Parathyroid adenoma (tissue), 2 donors: Measurements from ENCODE around the gene PANK1.
"Not testable (repeated sequence)": the region's sequence is repeated elsewhere in the genome, so short reads cannot be mapped to it uniquely, and the experiment has no call there.

ENCODE experiments used
- H2AFZ ChIP-seq: fragments of 300-600 bp; sonication (generic); one replicate; pipeline ENCODE4 v1.7.0; 2017; ENCODE audit warnings: antibody characterized with exemption, mild to moderate bottlenecking
- H3K27ac ChIP-seq: fragments of 300-600 bp; sonication (generic); one replicate; pipeline ENCODE4 v1.7.0; 2017
- H3K27me3 ChIP-seq: fragments of 300-600 bp; sonication (generic); one replicate; pipeline ENCODE4 v1.7.0; 2017; ENCODE audit warnings: low read length; ENCODE audit not compliant: control insufficient read depth, insufficient read depth
- H3K36me3 ChIP-seq: fragments of 300-600 bp; sonication (generic); one replicate; pipeline ENCODE4 v1.7.0; 2017; ENCODE audit warnings: low read length; ENCODE audit not compliant: control insufficient read depth, insufficient read depth
- H3K4me1 ChIP-seq: fragments of 300-600 bp; sonication (generic); one replicate; pipeline ENCODE4 v1.7.0; 2017; ENCODE audit warnings: control low read depth
- H3K4me2 ChIP-seq: fragments of 300-600 bp; sonication (generic); one replicate; pipeline ENCODE4 v1.7.0; 2017; ENCODE audit warnings: low read length
- H3K4me3 ChIP-seq: fragments of 300-600 bp; sonication (generic); one replicate; pipeline ENCODE4 v1.7.0; 2017; ENCODE audit warnings: low read depth, low read length
- H3K79me2 ChIP-seq: fragments of 300-600 bp; sonication (generic); one replicate; pipeline ENCODE4 v1.7.0; 2017; ENCODE audit warnings: control low read depth
- H3K9ac ChIP-seq: fragments of 300-600 bp; sonication (generic); one replicate; pipeline ENCODE4 v1.7.0; 2017; ENCODE audit warnings: mild to moderate bottlenecking
- H3K9me3 ChIP-seq: fragments of 300-600 bp; sonication (generic); one replicate; pipeline ENCODE4 v1.7.0; 2017; ENCODE audit warnings: low read length; ENCODE audit not compliant: control insufficient read depth
- CTCF ChIP-seq: fragments of 300-600 bp; sonication (generic); IDR thresholded peaks from one replicate; pipeline ENCODE4 v1.7.0; 2017; ENCODE audit warnings: antibody characterized with exemption, mild to moderate bottlenecking
- donor health status: primary hyperparathyroidism.

PANK1 gene

GRCh38 chr10:89552213-89552612, 92.8 kb downstream of the PANK1 start:
- Histone ChIP-seq H3K27ac (no peak overlapping the region), H3K9ac (no peak overlapping the region), H3K4me1 (no peaks in the 10 kb centered on the region), H3K4me2 (no peak overlapping the region), H3K36me3 (no peaks in the 10 kb centered on the region), H2AFZ (no peak overlapping the region), H3K4me3 (no peak overlapping the region), H3K27me3 (no peaks in the 10 kb centered on the region), H3K9me3 (no peaks in the 10 kb centered on the region), H3K79me2 (no peaks in the 10 kb centered on the region)
- TF ChIP-seq CTCF: no peak

- H3K9me3 ChIP-seq: no peaks in the 10 kb centered on the region
- H3K4me2 ChIP-seq: no peak overlapping the region
- no peak overlapping the region for H3K27ac ChIP-seq
- no peak overlapping the region for H2AFZ ChIP-seq
- H3K9ac ChIP-seq: no peak overlapping the region
- no peaks in the 10 kb centered on the region for H3K79me2 ChIP-seq
- no peak overlapping the region for H3K4me3 ChIP-seq
- H3K36me3 ChIP-seq: no peaks in the 10 kb centered on the region
- H3K27me3 ChIP-seq: no peaks in the 10 kb centered on the region
- no peaks in the 10 kb centered on the region for H3K4me1 ChIP-seq
- TF ChIP-seq CTCF: no peak
These were observed 94.5 kb downstream of the PANK1 start for GRCh38 chr10:89550509-89550908.

DNA sequence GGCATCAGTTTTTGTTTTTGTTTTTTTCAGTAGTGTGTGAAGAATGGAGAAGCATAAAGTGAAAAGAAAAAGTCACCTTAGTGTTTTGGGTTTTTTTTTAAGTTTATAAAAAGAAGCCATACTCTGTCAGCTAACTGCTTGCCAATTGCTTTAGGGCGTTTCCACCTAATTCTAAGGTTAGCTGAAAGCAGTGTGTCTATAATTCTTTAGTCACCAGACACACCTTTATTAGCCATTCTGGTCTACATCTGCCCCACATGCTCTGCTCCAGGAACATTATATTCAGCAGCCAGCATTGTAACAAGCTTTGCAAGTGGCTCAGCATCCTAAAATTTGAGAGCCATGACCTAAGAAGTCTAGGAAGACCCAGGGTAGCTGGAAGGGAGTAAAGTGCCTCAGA, 95.5 kb downstream of the PANK1 start:
- Histone ChIP-seq H3K36me3 (no peaks in the 10 kb centered on the region), H2AFZ (no peak overlapping the region), H3K4me3 (no peak overlapping the region), H3K27me3 (no peaks in the 10 kb centered on the region), H3K27ac (no peak overlapping the region), H3K4me1 (no peaks in the 10 kb centered on the region), H3K79me2 (no peaks in the 10 kb centered on the region), H3K9ac (no peak overlapping the region), H3K4me2 (no peak overlapping the region), H3K9me3 (no peaks in the 10 kb centered on the region)
- TF ChIP-seq CTCF: no peak

- Histone ChIP-seq H3K27ac (no peak overlapping the region), H3K79me2 (no peaks in the 10 kb centered on the region), H3K4me2 (no peak overlapping the region), H3K9ac (no peak overlapping the region), H3K4me3 (no peak overlapping the region), H2AFZ (no peak overlapping the region), H3K27me3 (no peaks in the 10 kb centered on the region), H3K36me3 (no peaks in the 10 kb centered on the region), H3K9me3 (no peaks in the 10 kb centered on the region), H3K4me1 (no peaks in the 10 kb centered on the region)
- no peak for TF ChIP-seq CTCF
These were observed 96.4 kb downstream of the PANK1 start for GRCh38 chr10:89548673-89549072.

- no peaks in the 10 kb centered on the region for H3K27me3 ChIP-seq
- no peak for TF ChIP-seq CTCF
- H3K79me2 ChIP-seq: no peaks in the 10 kb centered on the region
These were observed 97.1 kb downstream of the PANK1 start for GRCh38 chr10:89547853-89548513.

DNA sequence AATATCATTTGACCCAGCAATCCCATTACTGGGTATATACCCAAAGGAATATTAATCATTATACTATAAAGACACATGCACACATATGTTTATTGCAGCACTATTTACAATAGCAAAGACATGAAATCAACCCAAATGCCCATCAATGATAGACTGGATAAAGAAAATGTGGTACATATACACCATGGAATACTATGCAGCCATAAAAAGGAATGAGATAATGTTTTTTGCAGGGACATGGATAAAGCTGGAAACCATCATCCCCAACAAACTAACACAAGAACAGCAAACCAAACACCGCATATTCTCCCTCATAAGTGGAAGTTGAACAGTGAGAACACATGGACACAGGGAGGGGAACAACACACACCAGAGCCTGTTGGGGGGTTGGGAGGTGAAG, 98.4 kb downstream of the PANK1 start:
- not testable (repeated sequence) for H3K79me2 ChIP-seq, H3K9ac ChIP-seq, H2AFZ ChIP-seq, H3K27me3 ChIP-seq, H3K36me3 ChIP-seq, H3K4me1 ChIP-seq, H3K27ac ChIP-seq, H3K9me3 ChIP-seq, H3K4me2 ChIP-seq, H3K4me3 ChIP-seq

More at GRCh38 chr10:89547853-89548513, 97.1 kb downstream of the PANK1 start:
- Histone ChIP-seq H3K9ac (no peak overlapping the region), H3K4me3 (no peak overlapping the region), H2AFZ (no peak overlapping the region), H3K4me1 (no peaks in the 10 kb centered on the region), H3K9me3 (no peaks in the 10 kb centered on the region), H3K36me3 (no peaks in the 10 kb centered on the region), H3K27ac (no peak overlapping the region), H3K4me2 (no peak overlapping the region)
